HepG2 (cell line): ENCODE data around the gene AKT3. TPM values are rescaled to one million over a fixed set of nuclear protein-coding genes. Genes with fewer than 3 reads are reported as not detected.

Source experiments
- ATAC-seq: fragments of 200-7000 bp; cut with Tn5 transposase; 3 replicates; pipeline ENCODE4 v1.9.1; 2020; ENCODE audit warnings: mild to moderate bottlenecking, moderate library complexity
- BruUV-seq: library from RNA; stranded (reverse); fragments of 400-500 nt; replicated peaks from 2 replicates; lab custom pipeline; 2021; lab: Mats Ljungman, UMichigan
- CTCF ChIA-PET: fragments of 300-600 bp; formaldehyde crosslinking; extraction: SDS; loops from one replicate; lab custom pipeline; 2021; ENCODE audit warnings: low total read pairs, inconsistent platforms, low intra/inter-chr PET ratio; lab: Yijun Ruan, JAX
- POLR2A ChIA-PET: fragments of 350-600 bp; sonication (Branson Sonifier 250); formaldehyde crosslinking; loops from one replicate; lab custom pipeline; 2020; ENCODE audit warnings: antibody characterized with exemption, inconsistent platforms; lab: Yijun Ruan, JAX
- DNase-seq: peaks from one replicate; pipeline ENCODE4 v3.0.0-alpha.2; 2015; ENCODE audit warnings: low spot score
- FAIRE-seq: peaks from 3 replicates; lab custom pipeline; 2011; peaks lifted over from hg19 to GRCh38; lab: Jason Lieb, UNC
- H2AFZ ChIP-seq: one replicate; pipeline ENCODE4 v1.6.1; 2011; ENCODE audit warnings: low read length, inconsistent platforms
- H3K27ac ChIP-seq: fragments of 300-600 bp; 3 replicates; pipeline ENCODE4 v1.8.0; 2011; ENCODE audit warnings: mixed run types, mild to moderate bottlenecking, mixed read lengths, low read length, inconsistent platforms; ENCODE audit not compliant: insufficient read depth; ENCODE audit errors: extremely low read length
- H3K27me3 ChIP-seq, 2 experiments: fragments of 200-600 bp in 1 of 2; 2 replicates in 1 of 2; 3 replicates in 1 of 2; pipeline versions ENCODE4 v1.6.0 to v1.8.0; 2011; ENCODE audit warnings: low read length in 2 of 2, mild to moderate bottlenecking in 2 of 2, moderate library complexity in 2 of 2, inconsistent platforms in 1 of 2; ENCODE audit not compliant: insufficient read depth in 2 of 2, control insufficient read depth in 1 of 2
- H3K36me3 ChIP-seq, 2 experiments: fragments of 200-600 bp in 1 of 2; replicated peaks in 1 of 2; 2 replicates in 1 of 2; 3 replicates in 1 of 2; pipeline versions ENCODE4 v1.5.1 to v1.8.0; 2011; ENCODE audit warnings: low read length in 2 of 2, inconsistent platforms in 1 of 2; ENCODE audit not compliant: insufficient read depth in 2 of 2, control insufficient read depth in 1 of 2
- H3K4me1 ChIP-seq: 2 replicates; pipeline ENCODE4 v1.5.1; 2012; ENCODE audit warnings: low read length, inconsistent platforms; ENCODE audit not compliant: insufficient read depth
- H3K4me2 ChIP-seq: 2 replicates; pipeline ENCODE4 v1.6.0; 2011; ENCODE audit warnings: low read depth, low read length, inconsistent platforms
- H3K4me3 ChIP-seq, 3 experiments: fragments of 200-600 bp in 1 of 3; sonication (generic), shearing (Covaris generic) in 1 of 3; replicated peaks in 1 of 3; 2 replicates each; pipeline ENCODE4 v1.5.1; 2011 to 2016; ENCODE audit warnings: low read length in 3 of 3, inconsistent platforms in 2 of 3, low read depth in 2 of 3, mild to moderate bottlenecking in 2 of 3, control low read depth in 1 of 3, mixed read lengths in 1 of 3; ENCODE audit not compliant: insufficient read depth in 1 of 3
- H3K79me2 ChIP-seq: one replicate; pipeline ENCODE4 v1.6.1; 2011; ENCODE audit warnings: low read length, inconsistent platforms; ENCODE audit not compliant: insufficient read depth
- H3K9ac ChIP-seq: 2 replicates; pipeline ENCODE4 v1.6.0; 2011; ENCODE audit warnings: mild to moderate bottlenecking, low read depth, low read length, inconsistent platforms; ENCODE audit not compliant: insufficient read depth
- H3K9me3 ChIP-seq: 2 replicates; pipeline ENCODE4 v1.5.1; 2012; ENCODE audit warnings: mild to moderate bottlenecking, low read length
- H4K20me1 ChIP-seq: 2 replicates; pipeline ENCODE4 v1.6.0; 2011; ENCODE audit warnings: inconsistent platforms, mild to moderate bottlenecking, low read length, moderate library complexity; ENCODE audit not compliant: insufficient read depth
- CCDC6 ChIP-seq: sonication (generic); formaldehyde crosslinking; IDR thresholded peaks from 2 replicates; pipeline ENCODE4 v1.8.1; 2022; ENCODE audit warnings: mild to moderate bottlenecking, missing genetic modification reagents, moderate library complexity
- JDP2 ChIP-seq: sonication (generic); formaldehyde crosslinking; IDR thresholded peaks from 2 replicates; pipeline ENCODE4 v1.8.1; 2022; ENCODE audit warnings: missing genetic modification reagents, borderline replicate concordance
- JUND ChIP-seq: sonication (generic); formaldehyde crosslinking; IDR thresholded peaks from 2 replicates; pipeline ENCODE4 v1.8.0; 2022; ENCODE audit warnings: mild to moderate bottlenecking, missing genetic modification reagents
- KLF9 ChIP-seq: IDR thresholded peaks from 2 replicates; pipeline ENCODE4 v1.6.1; 2016; ENCODE audit warnings: low read depth
- NFIB ChIP-seq: sonication (generic); formaldehyde crosslinking; IDR thresholded peaks from 2 replicates; pipeline ENCODE4 v1.9.0; 2021; ENCODE audit warnings: missing genetic modification reagents, mild to moderate bottlenecking, borderline replicate concordance
- PHF8 ChIP-seq: sonication (generic); formaldehyde crosslinking; IDR thresholded peaks from 2 replicates; pipeline ENCODE4 v1.5.0; 2020; ENCODE audit warnings: missing genetic modification reagents
- POLR2AphosphoS5 ChIP-seq: IDR thresholded peaks from 2 replicates; pipeline ENCODE4 v1.6.1; 2012; ENCODE audit warnings: low read depth, low read length
- RARA ChIP-seq: IDR thresholded peaks from 2 replicates; pipeline ENCODE4 v1.6.1; 2016; ENCODE audit warnings: missing genetic modification reagents, missing compliant biosample characterization
- SSRP1 ChIP-seq: IDR thresholded peaks from 2 replicates; pipeline ENCODE4 v1.6.1; 2016; ENCODE audit warnings: control low read depth
- ZFP1 ChIP-seq: IDR thresholded peaks from 2 replicates; pipeline ENCODE4 v1.6.1; 2016
- ZKSCAN1 ChIP-seq: fragments of 150-350 bp; IDR thresholded peaks from 2 replicates; pipeline ENCODE4 v1.6.1; 2014; ENCODE audit warnings: low read length
- ZNF253 ChIP-seq: sonication (generic); formaldehyde crosslinking; IDR thresholded peaks from 2 replicates; pipeline ENCODE4 v1.8.0; 2022; ENCODE audit warnings: mild to moderate bottlenecking, missing genetic modification reagents, borderline replicate concordance
- ZNF431 ChIP-seq: sonication (generic); formaldehyde crosslinking; IDR thresholded peaks from 2 replicates; pipeline ENCODE4 v1.9.0; 2022; ENCODE audit warnings: missing genetic modification reagents, low read depth, mild to moderate bottlenecking, borderline replicate concordance
- WGBS: methylation state at CpG from one replicate; pipeline ENCODE4 v1.1.6; 2017; ENCODE audit warnings: low lambda C conversion rate; 5-methylcytosine and 5-hydroxymethylcytosine counted together
- in situ Hi-C: cut with HindIII; loops from 2 replicates; pipeline ENCODE4 v1.10.0; 2017; ENCODE audit warnings: low pct_unique_long_range_greater_than_20kb; ENCODE audit not compliant: extremely low pct_ligation_motif_present
- intact Hi-C: fragments of 100-400 bp; cut with micrococcal nuclease; formaldehyde crosslinking; loops from one replicate; pipeline ENCODE4 v1.10.0; 2022; ENCODE audit not compliant: unreplicated experiment
- polyA plus RNA-seq, 8 experiments: library from polyadenylated mRNA; depleted of rRNA in 3 of 8; stranded (reverse) in 7 of 8; unstranded in 1 of 8; fragments of >200 nt; fragmentation: Illumina TruSeq in 4 of 8; extraction: Trizol in 4 of 8; gene quantifications; 2 replicates each; pipeline versions ENCODE4 v1.2.1 to v1.2.3, GENCODE V29; 2011 to 2016; ENCODE audit warnings: low read depth in 4 of 8, missing spikeins in 1 of 8, mixed read lengths in 1 of 8; ENCODE audit not compliant: insufficient read depth in 1 of 8
- total RNA-seq, 5 experiments: library from RNA; depleted of rRNA; stranded (reverse); fragments of >200 nt; fragmentation: Illumina TruSeq; extraction: Trizol; gene quantifications; 2 replicates each; pipeline ENCODE4 v1.2.3, GENCODE V29; 2016; ENCODE audit warnings: low read depth in 1 of 5
- TF ChIP-seq, protein P1 (sequence below): sonication (generic); formaldehyde crosslinking; IDR thresholded peaks from 2 replicates; pipeline ENCODE4 v1.5.0; 2020; ENCODE audit warnings: mild to moderate bottlenecking, missing genetic modification reagents, moderate library complexity
- TF ChIP-seq, protein P2 (sequence below), 2 experiments: sonication (generic) in 1 of 2; formaldehyde crosslinking in 1 of 2; IDR thresholded peaks; 2 replicates each; pipeline versions ENCODE4 v1.6.1 to v1.9.0; 2014 to 2022; ENCODE audit warnings: antibody characterized with exemption in 1 of 2, borderline replicate concordance in 1 of 2, inconsistent platforms in 1 of 2, low read depth in 1 of 2, missing genetic modification reagents in 1 of 2
- TF ChIP-seq, protein P3 (sequence below): sonication (generic); formaldehyde crosslinking; IDR thresholded peaks from 2 replicates; pipeline ENCODE4 v1.5.0; 2020; ENCODE audit warnings: mild to moderate bottlenecking, missing genetic modification reagents

AKT3 gene
- total and polyA plus RNA-seq, 2 of the 13 experiments (the other 11 are each of a cell fraction or from before 2014, with no cell fraction given) = 0.07 TPM

DNA sequence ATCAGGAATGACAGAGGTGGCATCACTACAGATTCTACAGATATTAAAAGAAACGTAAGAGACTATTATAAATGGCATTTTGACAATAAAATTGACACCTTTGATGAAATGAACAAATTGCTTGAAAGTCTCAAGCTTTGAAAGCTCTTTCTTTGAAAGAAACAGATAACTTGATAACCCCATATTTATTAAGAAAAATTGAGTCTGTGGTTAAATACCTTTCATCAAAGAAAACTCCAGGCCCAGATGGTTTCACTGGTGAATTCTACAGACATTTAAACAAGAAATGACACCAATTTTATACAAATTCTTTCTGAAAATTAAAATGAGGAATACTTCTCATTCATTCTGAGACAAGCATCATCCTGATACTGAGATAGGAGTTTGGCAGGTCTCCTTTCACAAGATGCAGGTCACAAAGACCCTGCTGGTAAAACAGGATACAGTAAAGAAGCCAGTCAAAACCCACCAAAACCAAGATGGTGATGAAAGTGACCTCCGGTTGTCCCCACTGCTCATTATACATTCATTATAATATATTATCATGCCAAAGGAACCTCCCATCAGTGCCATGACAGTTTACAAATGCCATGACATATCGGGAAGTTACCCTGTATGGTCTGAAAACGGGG, 210.9 kb downstream of the AKT3 start:
- ChIA-PET POLR2A (no interaction called here), CTCF (no interaction called here)
- WGBS = 10% methylated on average over 4 of the region's 4 CpGs
- no peaks in the 10 kb centered on the region for H3K9me3 ChIP-seq
- intact Hi-C loops (no loop called here), in situ Hi-C loops (no loop called here)
- H3K9ac ChIP-seq = no peak overlapping the region
- no peaks in the 10 kb centered on the region for H3K36me3 ChIP-seq
- ATAC-seq = no peak
- H3K4me3 ChIP-seq = no peak overlapping the region
- FAIRE-seq = no peak
- H2AFZ ChIP-seq = no peak overlapping the region
- H3K27me3 ChIP-seq = no peaks in the 10 kb centered on the region
- no peaks in the 10 kb centered on the region for H4K20me1 ChIP-seq
- DNase-seq = no peak
- H3K79me2 ChIP-seq = no peaks in the 10 kb centered on the region
- no peak overlapping the region for H3K4me2 ChIP-seq
- H3K4me1 ChIP-seq = no peaks in the 10 kb centered on the region
- BruUV-seq = no TSS peak
- H3K27ac ChIP-seq = no peak overlapping the region
- TF ChIP-seq, protein P1, sequence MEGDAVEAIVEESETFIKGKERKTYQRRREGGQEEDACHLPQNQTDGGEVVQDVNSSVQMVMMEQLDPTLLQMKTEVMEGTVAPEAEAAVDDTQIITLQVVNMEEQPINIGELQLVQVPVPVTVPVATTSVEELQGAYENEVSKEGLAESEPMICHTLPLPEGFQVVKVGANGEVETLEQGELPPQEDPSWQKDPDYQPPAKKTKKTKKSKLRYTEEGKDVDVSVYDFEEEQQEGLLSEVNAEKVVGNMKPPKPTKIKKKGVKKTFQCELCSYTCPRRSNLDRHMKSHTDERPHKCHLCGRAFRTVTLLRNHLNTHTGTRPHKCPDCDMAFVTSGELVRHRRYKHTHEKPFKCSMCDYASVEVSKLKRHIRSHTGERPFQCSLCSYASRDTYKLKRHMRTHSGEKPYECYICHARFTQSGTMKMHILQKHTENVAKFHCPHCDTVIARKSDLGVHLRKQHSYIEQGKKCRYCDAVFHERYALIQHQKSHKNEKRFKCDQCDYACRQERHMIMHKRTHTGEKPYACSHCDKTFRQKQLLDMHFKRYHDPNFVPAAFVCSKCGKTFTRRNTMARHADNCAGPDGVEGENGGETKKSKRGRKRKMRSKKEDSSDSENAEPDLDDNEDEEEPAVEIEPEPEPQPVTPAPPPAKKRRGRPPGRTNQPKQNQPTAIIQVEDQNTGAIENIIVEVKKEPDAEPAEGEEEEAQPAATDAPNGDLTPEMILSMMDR (CRISPR knock-in tag) = no peak
- TF ChIP-seq NFIB (CRISPR knock-in tag) (no peak), ZNF431 (CRISPR knock-in tag) (no peak), CCDC6 (CRISPR knock-in tag) (no peak), KLF9 (CRISPR knock-in tag) (no peak), RARA (CRISPR knock-in tag) (no peak), JUND (CRISPR knock-in tag) (no peak), SSRP1 (no peak), ZKSCAN1 (no peak), ZFP1 (CRISPR knock-in tag) (no peak), PHF8 (CRISPR knock-in tag) (no peak), JDP2 (CRISPR knock-in tag) (no peak), ZNF253 (no peak), POLR2AphosphoS5 (no peak)
- TF ChIP-seq, protein P2, sequence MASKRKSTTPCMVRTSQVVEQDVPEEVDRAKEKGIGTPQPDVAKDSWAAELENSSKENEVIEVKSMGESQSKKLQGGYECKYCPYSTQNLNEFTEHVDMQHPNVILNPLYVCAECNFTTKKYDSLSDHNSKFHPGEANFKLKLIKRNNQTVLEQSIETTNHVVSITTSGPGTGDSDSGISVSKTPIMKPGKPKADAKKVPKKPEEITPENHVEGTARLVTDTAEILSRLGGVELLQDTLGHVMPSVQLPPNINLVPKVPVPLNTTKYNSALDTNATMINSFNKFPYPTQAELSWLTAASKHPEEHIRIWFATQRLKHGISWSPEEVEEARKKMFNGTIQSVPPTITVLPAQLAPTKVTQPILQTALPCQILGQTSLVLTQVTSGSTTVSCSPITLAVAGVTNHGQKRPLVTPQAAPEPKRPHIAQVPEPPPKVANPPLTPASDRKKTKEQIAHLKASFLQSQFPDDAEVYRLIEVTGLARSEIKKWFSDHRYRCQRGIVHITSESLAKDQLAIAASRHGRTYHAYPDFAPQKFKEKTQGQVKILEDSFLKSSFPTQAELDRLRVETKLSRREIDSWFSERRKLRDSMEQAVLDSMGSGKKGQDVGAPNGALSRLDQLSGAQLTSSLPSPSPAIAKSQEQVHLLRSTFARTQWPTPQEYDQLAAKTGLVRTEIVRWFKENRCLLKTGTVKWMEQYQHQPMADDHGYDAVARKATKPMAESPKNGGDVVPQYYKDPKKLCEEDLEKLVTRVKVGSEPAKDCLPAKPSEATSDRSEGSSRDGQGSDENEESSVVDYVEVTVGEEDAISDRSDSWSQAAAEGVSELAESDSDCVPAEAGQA (IDR thresholded peaks at IDR 0.05; ENCODE audit: low read depth) = no peak
- TF ChIP-seq, protein P2 (CRISPR knock-in tag; IDR thresholded peaks at IDR 0.05; ENCODE audit: borderline replicate concordance) = no peak
- TF ChIP-seq, protein P3, sequence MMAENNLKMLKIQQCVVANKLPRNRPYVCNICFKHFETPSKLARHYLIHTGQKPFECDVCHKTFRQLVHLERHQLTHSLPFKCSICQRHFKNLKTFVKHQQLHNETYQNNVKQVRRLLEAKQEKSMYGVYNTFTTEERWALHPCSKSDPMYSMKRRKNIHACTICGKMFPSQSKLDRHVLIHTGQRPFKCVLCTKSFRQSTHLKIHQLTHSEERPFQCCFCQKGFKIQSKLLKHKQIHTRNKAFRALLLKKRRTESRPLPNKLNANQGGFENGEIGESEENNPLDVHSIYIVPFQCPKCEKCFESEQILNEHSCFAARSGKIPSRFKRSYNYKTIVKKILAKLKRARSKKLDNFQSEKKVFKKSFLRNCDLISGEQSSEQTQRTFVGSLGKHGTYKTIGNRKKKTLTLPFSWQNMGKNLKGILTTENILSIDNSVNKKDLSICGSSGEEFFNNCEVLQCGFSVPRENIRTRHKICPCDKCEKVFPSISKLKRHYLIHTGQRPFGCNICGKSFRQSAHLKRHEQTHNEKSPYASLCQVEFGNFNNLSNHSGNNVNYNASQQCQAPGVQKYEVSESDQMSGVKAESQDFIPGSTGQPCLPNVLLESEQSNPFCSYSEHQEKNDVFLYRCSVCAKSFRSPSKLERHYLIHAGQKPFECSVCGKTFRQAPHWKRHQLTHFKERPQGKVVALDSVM = no peak
